ENCODE data around the gene KRTDAP. TPM values are rescaled to one million over a fixed set of nuclear protein-coding genes. Genes with fewer than 3 reads are reported as not detected.

Gene KRTDAP
- total RNA-seq, 2 experiments from 2014 or later = not detected

- CTCF ChIA-PET = no interaction called here
- intact Hi-C loops (cut with micrococcal nuclease) = no loop called here
- no peak overlapping the region for H3K4me3 Mint-ChIP-seq
- no peak for DNase-seq
- no peaks in the 10 kb centered on the region for H3K36me3 Mint-ChIP-seq (ENCODE audit: low read depth)
- H3K27me3 Mint-ChIP-seq (ENCODE audit: low read depth) = peaks cover 3% of the 10 kb centered on the region
- H3K4me1 Mint-ChIP-seq (ENCODE audit: low read depth) = peaks cover 21% of the 10 kb centered on the region
- no peak overlapping the region for H3K27ac Mint-ChIP-seq
- no peaks in the 10 kb centered on the region for H3K9me3 Mint-ChIP-seq
Observed at GRCh38 chr19:35439921-35440320, 50.3 kb downstream of the KRTDAP start.

- no peak for DNase-seq
- no peak overlapping the region for H3K27ac Mint-ChIP-seq
- CTCF ChIA-PET = no interaction called here
- H3K9me3 Mint-ChIP-seq = no peaks in the 10 kb centered on the region
- H3K27me3 Mint-ChIP-seq (ENCODE audit: low read depth) = peaks cover 3% of the 10 kb centered on the region
- intact Hi-C loops (cut with micrococcal nuclease) = no loop called here
- H3K4me3 Mint-ChIP-seq = no peak overlapping the region
- no peaks in the 10 kb centered on the region for H3K36me3 Mint-ChIP-seq (ENCODE audit: low read depth)
- peaks cover 17% of the 10 kb centered on the region for H3K4me1 Mint-ChIP-seq (ENCODE audit: low read depth)
Observed at GRCh38 chr19:35438527-35438926, 51.7 kb downstream of the KRTDAP start.

GRCh38 chr19:35438096-35438495 is 52.2 kb downstream of the KRTDAP start:
- no peaks in the 10 kb centered on the region for H3K9me3 Mint-ChIP-seq
- CTCF ChIA-PET = no interaction called here
- peaks cover 17% of the 10 kb centered on the region for H3K4me1 Mint-ChIP-seq (ENCODE audit: low read depth)
- no peak for DNase-seq
- no peak overlapping the region for H3K27ac Mint-ChIP-seq
- H3K27me3 Mint-ChIP-seq (ENCODE audit: low read depth) = peaks cover 3% of the 10 kb centered on the region
- intact Hi-C loops (cut with micrococcal nuclease) = no loop called here
- no peak overlapping the region for H3K4me3 Mint-ChIP-seq
- H3K36me3 Mint-ChIP-seq (ENCODE audit: low read depth) = no peaks in the 10 kb centered on the region

- CTCF ChIA-PET = no interaction called here
- H3K9me3 Mint-ChIP-seq = no peaks in the 10 kb centered on the region
- DNase-seq = no peak
- intact Hi-C loops (cut with micrococcal nuclease) = no loop called here
- no peak overlapping the region for H3K4me3 Mint-ChIP-seq
- peaks cover 5% of the 10 kb centered on the region for H3K27me3 Mint-ChIP-seq (ENCODE audit: low read depth)
- no peak overlapping the region for H3K27ac Mint-ChIP-seq
- H3K36me3 Mint-ChIP-seq (ENCODE audit: low read depth) = no peaks in the 10 kb centered on the region
- peaks cover 17% of the 10 kb centered on the region for H3K4me1 Mint-ChIP-seq (ENCODE audit: low read depth)
Observed at GRCh38 chr19:35437406-35437951, 52.8 kb downstream of the KRTDAP start.

Other genes starting within 250 kb of the KRTDAP start
- 10 to 100 TPM in 1 of 2 experiments, 1 to 10 TPM in 1; 8.2 to 11.2 TPM for gene LSR, start 241.5 kb downstream of the KRTDAP start, total RNA-seq
- gene USF2, start 221.5 kb downstream of the KRTDAP start, total RNA-seq = 100 to 1,000 TPM; 136 to 144 TPM
- under 1 TPM; 0.19 to 0.86 TPM for gene HAMP, start 207.9 kb downstream of the KRTDAP start, total RNA-seq
- gene MAG, start 198.3 kb downstream of the KRTDAP start, total RNA-seq = under 1 TPM; 0.19 to 0.77 TPM
- gene CD22, start 161.3 kb downstream of the KRTDAP start, total RNA-seq = 1 to 10 TPM; 2.0 to 2.6 TPM
- gene FFAR1, start 142.6 kb downstream of the KRTDAP start, total RNA-seq = under 1 TPM in 1 of 2 experiments, not detected in 1; 0.10 TPM
- 1 to 10 TPM; 4.9 to 5.3 TPM for gene FFAR3, start 132.0 kb downstream of the KRTDAP start, total RNA-seq
- gene GPR42, start 119.4 kb downstream of the KRTDAP start, total RNA-seq = under 1 TPM; 0.17 to 0.30 TPM
- not detected for gene FFAR2, start 42.2 kb downstream of the KRTDAP start, total RNA-seq
- 1 to 10 TPM in 1 of 2 experiments, under 1 TPM in 1; 0.86 to 1.7 TPM for gene DMKN, start 23.2 kb upstream of the KRTDAP start, total RNA-seq
- gene SBSN, start 37.8 kb upstream of the KRTDAP start, total RNA-seq = not detected
- not detected for gene GAPDHS, start 43.0 kb upstream of the KRTDAP start, total RNA-seq
- gene TMEM147, start 55.2 kb upstream of the KRTDAP start, total RNA-seq = 10 to 100 TPM; 63.1 to 63.4 TPM
- not detected for gene ATP4A, start 73.2 kb upstream of the KRTDAP start, total RNA-seq
- not detected for gene PMIS2, start 95.7 kb upstream of the KRTDAP start, total RNA-seq
- 10 to 100 TPM; 40.4 to 42.5 TPM for gene HAUS5, start 122.3 kb upstream of the KRTDAP start, total RNA-seq
- gene RBM42, start 138.6 kb upstream of the KRTDAP start, total RNA-seq = 10 to 100 TPM; 64.2 to 66.2 TPM
- gene ETV2, start 151.3 kb upstream of the KRTDAP start, total RNA-seq = under 1 TPM; 0.52 to 0.84 TPM
- 100 to 1,000 TPM; 499 to 512 TPM for gene COX6B1, start 157.9 kb upstream of the KRTDAP start, total RNA-seq
- gene UPK1A, start 176.1 kb upstream of the KRTDAP start, total RNA-seq = under 1 TPM in 1 of 2 experiments, not detected in 1; 0.21 TPM
- gene ZBTB32, start 214.1 kb upstream of the KRTDAP start, total RNA-seq = 100 to 1,000 TPM; 174 to 181 TPM
- gene KMT2B, start 227.5 kb upstream of the KRTDAP start, total RNA-seq = 10 to 100 TPM; 62.0 to 65.8 TPM

All from activated naive CD4-positive, alpha-beta T cell treated with anti-CD3 and anti-CD28 coated beads for 36 hours (primary cell).